IMR-90 (cell line): Measurements from ENCODE around the gene TMEM139. TPM values are rescaled to one million over a fixed set of nuclear protein-coding genes. Genes with fewer than 3 reads are reported as not detected.

Experiments used
- ATAC-seq: fragments of 200-7000 bp; cut with Tn5 transposase; 2 replicates; pipeline ENCODE4 v1.9.1; 2020; ENCODE audit warnings: low read depth, mild to moderate bottlenecking, moderate library complexity
- BruUV-seq: library from RNA; stranded (reverse); fragments of 400-500 nt; replicated peaks from 2 replicates; lab custom pipeline; 2021; lab: Mats Ljungman, UMichigan
- CTCF ChIA-PET: fragments of 300-600 bp; formaldehyde crosslinking; extraction: SDS; loops from one replicate; lab custom pipeline; 2021; ENCODE audit warnings: antibody characterized with exemption; lab: Yijun Ruan, JAX
- POLR2A ChIA-PET: fragments of 300-600 bp; sonication (Branson Sonifier 250); formaldehyde crosslinking; loops from one replicate; lab custom pipeline; 2022; ENCODE audit warnings: antibody characterized with exemption; ENCODE audit not compliant: unreplicated experiment; lab: Charles Lee
- DNase-seq: peaks from one replicate; pipeline ENCODE4 v3.0.0; 2013
- H2AFZ ChIP-seq: replicated peaks from 2 replicates; pipeline ENCODE3; 2013; ENCODE audit warnings: low read length, mild to moderate bottlenecking; ENCODE audit not compliant: poor library complexity
- H2AK5ac ChIP-seq: 2 replicates; pipeline ENCODE4 v1.6.1; 2013; ENCODE audit warnings: low read depth, low read length, inconsistent platforms
- H2AK9ac ChIP-seq: replicated peaks from 2 replicates; pipeline ENCODE3; 2013; ENCODE audit warnings: mild to moderate bottlenecking, low read depth, low read length, moderate library complexity; ENCODE audit not compliant: poor library complexity
- H2BK120ac ChIP-seq: 2 replicates; pipeline ENCODE4 v1.6.1; 2013; ENCODE audit warnings: low read depth, low read length, inconsistent platforms
- H2BK15ac ChIP-seq: 3 replicates; pipeline ENCODE4 v1.6.1; 2013; ENCODE audit warnings: low read depth, low read length, inconsistent platforms
- H2BK20ac ChIP-seq: 2 replicates; pipeline ENCODE4 v1.6.1; 2013; ENCODE audit warnings: low read depth, mild to moderate bottlenecking, inconsistent platforms, low read length, moderate library complexity
- H2BK5ac ChIP-seq: 2 replicates; pipeline ENCODE4 v1.6.1; 2013; ENCODE audit warnings: mild to moderate bottlenecking, low read depth, low read length, inconsistent platforms; ENCODE audit not compliant: poor library complexity, severe bottlenecking
- H3K14ac ChIP-seq: replicated peaks from 2 replicates; pipeline ENCODE4 v1.6.1; 2013; ENCODE audit warnings: low read depth, low read length, inconsistent platforms
- H3K18ac ChIP-seq: 2 replicates; pipeline ENCODE4 v1.6.1; 2013; ENCODE audit warnings: low read depth, low read length, control low read depth
- H3K23ac ChIP-seq: 2 replicates; pipeline ENCODE4 v1.6.1; 2013; ENCODE audit warnings: low read depth, low read length, inconsistent platforms
- H3K27ac ChIP-seq: 2 replicates; pipeline ENCODE4 v1.5.1; 2013; ENCODE audit warnings: mild to moderate bottlenecking, control low read depth, low read length; ENCODE audit not compliant: insufficient read depth
- H3K27me3 ChIP-seq: 2 replicates; pipeline ENCODE4 v1.6.1; 2013; ENCODE audit warnings: low read length; ENCODE audit not compliant: control insufficient read depth, insufficient read depth
- H3K36me3 ChIP-seq: 2 replicates; pipeline ENCODE4 v1.6.1; 2013; ENCODE audit warnings: low read length, mixed read lengths; ENCODE audit not compliant: control insufficient read depth, insufficient read depth
- H3K4ac ChIP-seq: 2 replicates; pipeline ENCODE4 v1.6.1; 2013; ENCODE audit warnings: low read depth, low read length, inconsistent platforms
- H3K4me1 ChIP-seq: 2 replicates; pipeline ENCODE4 v1.6.1; 2013; ENCODE audit warnings: low read length, mixed read lengths; ENCODE audit not compliant: control insufficient read depth, insufficient read depth
- H3K4me2 ChIP-seq: 2 replicates; pipeline ENCODE4 v1.6.1; 2013; ENCODE audit warnings: low read depth, mild to moderate bottlenecking, control low read depth, low read length, moderate library complexity
- H3K4me3 ChIP-seq: 2 replicates; pipeline ENCODE4 v1.5.1; 2013; ENCODE audit warnings: low read depth, mild to moderate bottlenecking, control low read depth, low read length, moderate library complexity; ENCODE audit not compliant: insufficient read depth
- H3K56ac ChIP-seq: 2 replicates; pipeline ENCODE4 v1.6.1; 2013; ENCODE audit warnings: low read length, inconsistent platforms; ENCODE audit not compliant: insufficient read depth; ENCODE audit errors: extremely low read depth
- H3K79me1 ChIP-seq, 2 experiments: 2 replicates each; pipeline ENCODE4 v1.6.1; 2013; ENCODE audit warnings: low read length in 2 of 2, inconsistent platforms in 1 of 2, low read depth in 1 of 2
- H3K9ac ChIP-seq: 2 replicates; pipeline ENCODE4 v1.6.1; 2013; ENCODE audit warnings: low read depth, low read length, control low read depth
- H3K9me1 ChIP-seq: 2 replicates; pipeline ENCODE4 v1.6.1; 2013; ENCODE audit warnings: low read length, inconsistent platforms; ENCODE audit not compliant: insufficient read depth
- H3K9me3 ChIP-seq: 2 replicates; pipeline ENCODE4 v1.6.1; 2013; ENCODE audit warnings: low read length; ENCODE audit not compliant: control insufficient read depth, insufficient read depth
- H4K20me1 ChIP-seq: 2 replicates; pipeline ENCODE4 v1.6.1; 2013; ENCODE audit warnings: low read length, inconsistent platforms; ENCODE audit not compliant: insufficient read depth
- H4K5ac ChIP-seq: 2 replicates; pipeline ENCODE4 v1.6.1; 2013; ENCODE audit warnings: mild to moderate bottlenecking, low read depth, low read length, control low read depth
- H4K8ac ChIP-seq, 2 experiments: 2 replicates each; pipeline ENCODE4 v1.6.1; 2013; ENCODE audit warnings: low read depth in 2 of 2, low read length in 2 of 2, control low read depth in 1 of 2, inconsistent platforms in 1 of 2
- H4K91ac ChIP-seq: 2 replicates; pipeline ENCODE4 v1.6.1; 2013; ENCODE audit warnings: low read depth, low read length, inconsistent platforms; ENCODE audit not compliant: insufficient read depth
- BHLHE40 ChIP-seq: fragments of 150-350 bp; IDR thresholded peaks from 2 replicates; pipeline ENCODE4 v1.6.1; 2016; ENCODE audit warnings: mild to moderate bottlenecking, low read depth, low read length
- CEBPB ChIP-seq: IDR thresholded peaks from 2 replicates; pipeline ENCODE4 v1.6.1; 2012; ENCODE audit warnings: low read depth, low read length, improper control_type of control experiment
- CHD1 ChIP-seq: IDR thresholded peaks from 2 replicates; pipeline ENCODE4 v1.6.1; 2012; ENCODE audit warnings: low read depth, low read length, improper control_type of control experiment
- MAFK ChIP-seq: IDR thresholded peaks from 2 replicates; pipeline ENCODE4 v1.6.1; 2012; ENCODE audit warnings: low read depth, low read length, improper control_type of control experiment
- MAZ ChIP-seq: IDR thresholded peaks from 2 replicates; pipeline ENCODE4 v1.6.1; 2012; ENCODE audit warnings: low read depth, mild to moderate bottlenecking, low read length, improper control_type of control experiment, moderate library complexity, borderline replicate concordance
- MXI1 ChIP-seq: IDR thresholded peaks from 2 replicates; pipeline ENCODE4 v1.6.1; 2012; ENCODE audit warnings: low read depth, mild to moderate bottlenecking, low read length, moderate library complexity, borderline replicate concordance
- NFE2L2 ChIP-seq: fragments of 150-350 bp; IDR thresholded peaks from 2 replicates; pipeline ENCODE4 v1.6.1; 2016; ENCODE audit warnings: low read depth, mild to moderate bottlenecking, low read length
- POLR2A ChIP-seq: IDR thresholded peaks from 2 replicates; pipeline ENCODE4 v1.6.1; 2012; ENCODE audit warnings: mild to moderate bottlenecking, low read depth, low read length
- RAD21 ChIP-seq: IDR thresholded peaks from 2 replicates; pipeline ENCODE4 v1.6.1; 2012; ENCODE audit warnings: low read length, improper control_type of control experiment
- SMC3 ChIP-seq: fragments of 150-350 bp; IDR thresholded peaks from 2 replicates; pipeline ENCODE4 v1.6.1; 2016; ENCODE audit warnings: low read depth, mild to moderate bottlenecking, antibody characterized with exemption, low read length, moderate library complexity
- WGBS, 2 experiments: methylation state at CpG; one replicate each; pipeline versions ENCODE4 v1.1.5 to v1.1.7; 2013; ENCODE audit warnings: missing lambda C conversion rate in 2 of 2; ENCODE audit not compliant: insufficient read length in 1 of 2; ENCODE audit errors: extremely low coverage in 2 of 2; 5-methylcytosine and 5-hydroxymethylcytosine counted together
- dilution Hi-C: fragments of 300-500 bp; cut with HindIII; formaldehyde crosslinking; loops from one replicate; pipeline ENCODE4 v1.14.3; 2018; ENCODE audit warnings: low sequenced_read_pairs; ENCODE audit not compliant: unreplicated experiment
- in situ Hi-C: fragments of 300-500 bp; cut with MboI; formaldehyde crosslinking; loops from 3 replicates; pipeline ENCODE4 v1.14.3; 2019; ENCODE audit warnings: low sequenced_read_pairs, inconsistent platforms, mixed read lengths
- intact Hi-C: fragments of 100-400 bp; cut with micrococcal nuclease; formaldehyde crosslinking; loops from 2 replicates; pipeline ENCODE4 v1.10.0; 2022
- polyA plus RNA-seq, 3 experiments: library from polyadenylated mRNA; depleted of rRNA; stranded (reverse); fragments of >200 nt; gene quantifications; 2 replicates each; pipeline ENCODE4 v1.2.3, GENCODE V29; 2012; ENCODE audit warnings: low replicate concordance in 1 of 3
- total RNA-seq: library from RNA; depleted of rRNA; stranded (reverse); fragments of >200 nt; gene quantifications from 2 replicates; pipeline ENCODE4 v1.2.3, GENCODE V29; 2012
- TF ChIP-seq, protein P1 (sequence below): fragments of 150-350 bp; IDR thresholded peaks from 2 replicates; pipeline ENCODE4 v1.6.1; 2017; ENCODE audit warnings: mild to moderate bottlenecking, antibody characterized with exemption, low read length, low read depth
- TF ChIP-seq, protein P2 (sequence below): conservative IDR thresholded peaks from 2 replicates; pipeline ENCODE4 v1.5.1; 2012; ENCODE audit warnings: mild to moderate bottlenecking, low read depth, low read length, improper control_type of control experiment

TMEM139 gene
- total and polyA plus RNA-seq, 2 of the 4 experiments (the other 2 are of a cell fraction), result 0.07 TPM; not detected in 1

DNA sequence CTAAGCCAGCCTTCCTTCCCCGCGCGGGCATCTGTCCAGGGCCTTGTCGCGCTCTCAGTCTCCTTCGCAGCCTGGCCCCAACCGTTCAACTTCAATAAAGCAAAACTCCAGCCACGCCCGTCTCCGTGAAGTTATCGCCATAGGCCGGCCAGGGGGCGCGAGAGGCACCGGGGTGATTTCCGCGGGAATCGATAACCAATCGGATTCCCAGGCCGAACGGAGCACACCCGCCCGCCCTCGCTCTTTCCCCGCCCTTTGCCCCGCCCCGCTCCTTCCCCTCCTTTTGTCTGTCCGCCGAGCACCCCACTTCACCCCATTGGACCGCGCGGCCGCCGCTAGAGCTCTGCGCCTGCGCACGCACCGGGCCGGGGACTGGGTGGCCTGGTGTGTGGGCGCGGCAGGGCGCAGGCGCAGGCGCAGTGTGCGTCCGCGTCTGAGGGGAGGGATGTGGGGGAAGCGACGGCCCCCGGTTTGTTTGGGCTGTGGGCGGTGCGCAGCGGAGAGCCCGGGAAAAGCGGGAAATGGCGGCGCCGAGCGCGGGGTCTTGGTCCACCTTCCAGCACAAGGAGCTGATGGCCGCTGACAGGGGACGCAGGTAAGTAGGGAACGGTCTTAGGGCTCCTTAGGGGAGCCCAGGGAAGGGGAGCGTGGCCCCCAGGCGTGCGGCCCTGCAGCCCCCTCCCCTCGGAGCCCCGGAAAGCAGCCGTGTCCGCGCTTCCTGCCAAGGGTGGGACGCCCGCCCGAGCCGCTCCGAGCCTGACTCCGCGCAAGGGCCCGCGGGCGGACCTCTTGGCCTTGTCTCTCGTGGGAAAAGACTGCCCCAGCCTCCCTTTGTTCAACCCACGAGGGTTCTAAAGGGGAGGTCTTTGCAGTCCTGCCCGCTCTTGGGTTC, 3.4 kb downstream of the TMEM139 start, which contains the start of gene CASP2 (continued):
- TF ChIP-seq CEBPB (no peak), RAD21 (peak; percentile 20; the same call in 1 of the 2 replicates), MAFK (no peak), MXI1 (no peak; the same call in 1 of the 2 replicates)

DNA sequence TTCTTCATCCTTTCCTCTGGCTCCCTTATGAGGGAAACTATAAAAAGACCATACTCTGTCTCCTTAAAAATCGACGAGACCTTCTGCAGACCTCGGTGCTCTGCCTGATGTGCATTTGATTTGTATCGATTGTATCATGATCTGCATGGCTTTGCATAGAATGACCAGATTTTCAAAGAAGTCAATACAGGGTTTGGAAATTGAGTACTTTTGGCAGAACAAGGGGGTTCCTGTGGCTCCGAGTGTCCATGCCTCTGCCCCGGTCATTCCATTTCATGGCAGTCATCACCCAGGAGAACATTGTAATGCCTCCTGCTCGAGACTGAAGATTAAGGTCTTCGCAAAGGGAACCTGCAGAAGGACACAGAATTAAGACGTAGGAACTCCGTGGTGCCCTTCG, 4.1 kb downstream of the TMEM139 start:
- ChIA-PET POLR2A (no interaction called here), CTCF (no interaction called here)
- H2BK20ac ChIP-seq, result no peak overlapping the region; the same call in 1 of the 2 replicates
- WGBS, 2 experiments, result no CpG with 5 or more reads among the region's 11 CpGs
- peak overlapping the region; percentile 98 for H2AK9ac ChIP-seq
- H3K79me1 ChIP-seq, result peaks cover 9 to 36% of the 10 kb centered on the region in 2 experiments; a peak in 2 of 4 replicates
- no TSS peak for BruUV-seq
- no peaks in the 10 kb centered on the region for H3K9me3 ChIP-seq
- H3K4me2 ChIP-seq, result peak overlapping the region; percentile 82
- peak overlapping the region; percentile 27; the same call in 1 of the 2 replicates for H4K5ac ChIP-seq
- peak overlapping the region; percentile 97 for H2AFZ ChIP-seq
- peak overlapping the region; percentile 77 for H2AK5ac ChIP-seq
- H3K27ac ChIP-seq, result peak overlapping the region; percentile 90
- peak; percentile 18 for DNase-seq
- peak overlapping the region; percentile 85 for H3K9ac ChIP-seq
- 0 out of 2 replicates have a peak, but pooled peaks have one; percentile 4 for ATAC-seq
- H2BK15ac ChIP-seq, result no peak overlapping the region
- H3K36me3 ChIP-seq, result peaks cover 14% of the 10 kb centered on the region
- peak overlapping the region; percentile 94 for H3K14ac ChIP-seq
- peak overlapping the region; percentile 59 for H2BK120ac ChIP-seq
- H3K4ac ChIP-seq, result peak overlapping the region; percentile 93
- peaks cover 5% of the 10 kb centered on the region; the same call in 1 of the 2 replicates for H3K4me1 ChIP-seq
- H3K56ac ChIP-seq, result peak overlapping the region; percentile 90
- H2BK5ac ChIP-seq, result peak overlapping the region; percentile 66
- peak overlapping the region; percentile 99 for H3K23ac ChIP-seq
- peak overlapping the region; percentile 93 for H3K4me3 ChIP-seq
- dilution Hi-C loops (no loop called here), intact Hi-C loops (loop anchor here (1.0 kb wide), 1 partner anchor 91 kb away; no protein-coding TSS in a partner anchor), in situ Hi-C loops (no loop called here)
- peaks cover 6% of the 10 kb centered on the region; the same call in 1 of the 2 replicates for H3K9me1 ChIP-seq
- H4K8ac ChIP-seq, result peak overlapping the region; percentile 36 to 77; a peak in 3 of 4 replicates
- H3K18ac ChIP-seq, result peak overlapping the region; percentile 9; the same call in 1 of the 2 replicates
- peak overlapping the region; percentile 81 for H4K91ac ChIP-seq
- peaks cover 9% of the 10 kb centered on the region; the same call in 1 of the 2 replicates for H4K20me1 ChIP-seq
- no peaks in the 10 kb centered on the region for H3K27me3 ChIP-seq
- TF ChIP-seq NFE2L2 (no peak), MXI1 (no peak; the same call in 1 of the 2 replicates), MAZ (no peak), MAFK (no peak), RAD21 (no peak), POLR2A (no peak), CHD1 (no peak), SMC3 (no peak), BHLHE40 (no peak), CEBPB (no peak)
- TF ChIP-seq, protein P1, sequence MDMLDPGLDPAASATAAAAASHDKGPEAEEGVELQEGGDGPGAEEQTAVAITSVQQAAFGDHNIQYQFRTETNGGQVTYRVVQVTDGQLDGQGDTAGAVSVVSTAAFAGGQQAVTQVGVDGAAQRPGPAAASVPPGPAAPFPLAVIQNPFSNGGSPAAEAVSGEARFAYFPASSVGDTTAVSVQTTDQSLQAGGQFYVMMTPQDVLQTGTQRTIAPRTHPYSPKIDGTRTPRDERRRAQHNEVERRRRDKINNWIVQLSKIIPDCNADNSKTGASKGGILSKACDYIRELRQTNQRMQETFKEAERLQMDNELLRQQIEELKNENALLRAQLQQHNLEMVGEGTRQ, result no peak
- TF ChIP-seq, protein P2, sequence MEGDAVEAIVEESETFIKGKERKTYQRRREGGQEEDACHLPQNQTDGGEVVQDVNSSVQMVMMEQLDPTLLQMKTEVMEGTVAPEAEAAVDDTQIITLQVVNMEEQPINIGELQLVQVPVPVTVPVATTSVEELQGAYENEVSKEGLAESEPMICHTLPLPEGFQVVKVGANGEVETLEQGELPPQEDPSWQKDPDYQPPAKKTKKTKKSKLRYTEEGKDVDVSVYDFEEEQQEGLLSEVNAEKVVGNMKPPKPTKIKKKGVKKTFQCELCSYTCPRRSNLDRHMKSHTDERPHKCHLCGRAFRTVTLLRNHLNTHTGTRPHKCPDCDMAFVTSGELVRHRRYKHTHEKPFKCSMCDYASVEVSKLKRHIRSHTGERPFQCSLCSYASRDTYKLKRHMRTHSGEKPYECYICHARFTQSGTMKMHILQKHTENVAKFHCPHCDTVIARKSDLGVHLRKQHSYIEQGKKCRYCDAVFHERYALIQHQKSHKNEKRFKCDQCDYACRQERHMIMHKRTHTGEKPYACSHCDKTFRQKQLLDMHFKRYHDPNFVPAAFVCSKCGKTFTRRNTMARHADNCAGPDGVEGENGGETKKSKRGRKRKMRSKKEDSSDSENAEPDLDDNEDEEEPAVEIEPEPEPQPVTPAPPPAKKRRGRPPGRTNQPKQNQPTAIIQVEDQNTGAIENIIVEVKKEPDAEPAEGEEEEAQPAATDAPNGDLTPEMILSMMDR, result no peak
